Measurements from ENCODE around the gene PRUNE2. TPM values are rescaled to one million over a fixed set of nuclear protein-coding genes. Genes with fewer than 3 reads are reported as not detected.

Gene PRUNE2
- total RNA-seq, 2 experiments from 2014 or later = 0.27 to 0.40 TPM

GRCh38 chr9:76904661-76905457 is 1.1 kb downstream of the PRUNE2 start:
- ChIA-PET POLR2A (no interaction called here), CTCF (no interaction called here)

- ChIA-PET POLR2A (interaction anchor here (0.7 kb wide), 1 partner anchor 1187 kb away, joined by 3 read pairs; no protein-coding TSS in a partner anchor), CTCF (no interaction called here)
Observed at GRCh38 chr9:76902395-76902794, 3.5 kb downstream of the PRUNE2 start.

- POLR2A ChIA-PET = no interaction called here
- CTCF ChIA-PET = no interaction called here
Observed at GRCh38 chr9:76901801-76902200, 4.1 kb downstream of the PRUNE2 start.

- ChIA-PET POLR2A (no interaction called here), CTCF (no interaction called here)
Observed at GRCh38 chr9:76900884-76901440, 5.0 kb downstream of the PRUNE2 start.

- POLR2A ChIA-PET = no interaction called here
- CTCF ChIA-PET = no interaction called here
Observed at GRCh38 chr9:76898786-76899185, 7.1 kb downstream of the PRUNE2 start.

- CTCF ChIA-PET = no interaction called here
- POLR2A ChIA-PET = no interaction called here
Observed at GRCh38 chr9:76897804-76898525, 7.9 kb downstream of the PRUNE2 start.

GRCh38 chr9:76896035-76896434 is 9.9 kb downstream of the PRUNE2 start:
- ChIA-PET CTCF (no interaction called here), POLR2A (no interaction called here)

- CTCF ChIA-PET = no interaction called here
- POLR2A ChIA-PET = no interaction called here
Observed at GRCh38 chr9:76895186-76895585, 10.7 kb downstream of the PRUNE2 start.

GRCh38 chr9:76894198-76894597 is 11.7 kb downstream of the PRUNE2 start:
- CTCF ChIA-PET = no interaction called here
- POLR2A ChIA-PET = no interaction called here

GRCh38 chr9:76893395-76893932 is 12.4 kb downstream of the PRUNE2 start:
- CTCF ChIA-PET = no interaction called here
- POLR2A ChIA-PET = no interaction called here

GRCh38 chr9:76891874-76892273 is 14.0 kb downstream of the PRUNE2 start:
- CTCF ChIA-PET = no interaction called here
- POLR2A ChIA-PET = no interaction called here

- POLR2A ChIA-PET = no interaction called here
- CTCF ChIA-PET = no interaction called here
Observed at GRCh38 chr9:76891279-76891678, 14.6 kb downstream of the PRUNE2 start.

GRCh38 chr9:76887951-76888350 is 18.0 kb downstream of the PRUNE2 start:
- POLR2A ChIA-PET = no interaction called here
- CTCF ChIA-PET = no interaction called here

GRCh38 chr9:76887003-76887821 is 18.7 kb downstream of the PRUNE2 start:
- POLR2A ChIA-PET = no interaction called here
- CTCF ChIA-PET = no interaction called here

- CTCF ChIA-PET = no interaction called here
- POLR2A ChIA-PET = no interaction called here
Observed at GRCh38 chr9:76886318-76886717, 19.6 kb downstream of the PRUNE2 start.

- CTCF ChIA-PET = no interaction called here
- POLR2A ChIA-PET = no interaction called here
Observed at GRCh38 chr9:76884823-76885222, 21.1 kb downstream of the PRUNE2 start.

- ChIA-PET POLR2A (no interaction called here), CTCF (no interaction called here)
Observed at GRCh38 chr9:76883341-76883855, 22.5 kb downstream of the PRUNE2 start.

GRCh38 chr9:76882686-76883085 is 23.2 kb downstream of the PRUNE2 start:
- CTCF ChIA-PET = no interaction called here
- POLR2A ChIA-PET = no interaction called here

- CTCF ChIA-PET = no interaction called here
Observed at GRCh38 chr9:76880210-76880609, 25.7 kb downstream of the PRUNE2 start.

GRCh38 chr9:76878933-76879332 is 27.0 kb downstream of the PRUNE2 start:
- ChIA-PET POLR2A (no interaction called here), CTCF (no interaction called here)

More at GRCh38 chr9:76880210-76880609, 25.7 kb downstream of the PRUNE2 start:
- POLR2A ChIA-PET = no interaction called here
